HG03064 (cell line): ENCODE results near the gene ADAMTS13.
"Not testable (repeated sequence)": the region's sequence is repeated elsewhere in the genome, so short reads cannot be mapped to it uniquely, and the experiment has no call there.

Experiments
- ATAC-seq: cut with Tn5 transposase; IDR thresholded peaks from one replicate; pipeline ENCODE4 v1.9.1; 2021; ENCODE audit warnings: low read depth; ENCODE audit not compliant: unreplicated experiment

ADAMTS13 gene

GRCh38 chr9:133451865-133452264 lies 29.7 kb downstream of the ADAMTS13 start:
- not testable (repeated sequence) for ATAC-seq

- no peak for ATAC-seq
Measured at GRCh38 chr9:133452562-133452961, 30.4 kb downstream of the ADAMTS13 start.

- no peak for ATAC-seq
Measured at GRCh38 chr9:133453651-133454050, 31.5 kb downstream of the ADAMTS13 start.

GRCh38 chr9:133454325-133454724 lies 32.2 kb downstream of the ADAMTS13 start:
- ATAC-seq = no peak

GRCh38 chr9:133454943-133455673 lies 32.9 kb downstream of the ADAMTS13 start:
- ATAC-seq = no peak

GRCh38 chr9:133455936-133456335 lies 33.8 kb downstream of the ADAMTS13 start:
- no peak for ATAC-seq

- ATAC-seq = no peak
Measured at GRCh38 chr9:133456409-133456808, 34.2 kb downstream of the ADAMTS13 start.

GRCh38 chr9:133457233-133457632 lies 35.1 kb downstream of the ADAMTS13 start:
- ATAC-seq = no peak

GRCh38 chr9:133457748-133458147 lies 35.6 kb downstream of the ADAMTS13 start:
- no peak for ATAC-seq

- no peak for ATAC-seq
Measured at GRCh38 chr9:133458643-133459312, 36.6 kb downstream of the ADAMTS13 start.

- ATAC-seq = peak; percentile 75
Measured at GRCh38 chr9:133459476-133460404, 37.6 kb downstream of the ADAMTS13 start, which contains the start of gene CACFD1. TSS of gene CACFD1 (plus strand) at chr9:133459978. CDS start at chr9:133460067, 89 bp downstream.

GRCh38 chr9:133460405-133461175 lies 38.4 kb downstream of the ADAMTS13 start:
- peak; percentile 8 for ATAC-seq

GRCh38 chr9:133461975-133462374 lies 39.8 kb downstream of the ADAMTS13 start:
- no peak for ATAC-seq

- ATAC-seq = no peak
Measured at GRCh38 chr9:133463234-133463863, 41.2 kb downstream of the ADAMTS13 start.

- ATAC-seq = no peak
Measured at GRCh38 chr9:133463864-133464615, 41.9 kb downstream of the ADAMTS13 start.

- ATAC-seq = no peak
Measured at GRCh38 chr9:133464638-133465037, 42.5 kb downstream of the ADAMTS13 start.

GRCh38 chr9:133465984-133466383 lies 43.8 kb downstream of the ADAMTS13 start:
- no peak for ATAC-seq

GRCh38 chr9:133467101-133467500 lies 44.9 kb downstream of the ADAMTS13 start:
- ATAC-seq = no peak

- ATAC-seq = no peak
Measured at GRCh38 chr9:133468374-133468773, 46.2 kb downstream of the ADAMTS13 start.
